ENCODE results near the gene LMBR1L. TPM values are rescaled to one million over a fixed set of nuclear protein-coding genes. Genes with fewer than 3 reads are reported as not detected.

The LMBR1L gene
- total RNA-seq, 3 donors from 2014 or later (not counting 1 experiment from before 2014, with no cell fraction given): 262 to 294 (median 271) TPM

DNA sequence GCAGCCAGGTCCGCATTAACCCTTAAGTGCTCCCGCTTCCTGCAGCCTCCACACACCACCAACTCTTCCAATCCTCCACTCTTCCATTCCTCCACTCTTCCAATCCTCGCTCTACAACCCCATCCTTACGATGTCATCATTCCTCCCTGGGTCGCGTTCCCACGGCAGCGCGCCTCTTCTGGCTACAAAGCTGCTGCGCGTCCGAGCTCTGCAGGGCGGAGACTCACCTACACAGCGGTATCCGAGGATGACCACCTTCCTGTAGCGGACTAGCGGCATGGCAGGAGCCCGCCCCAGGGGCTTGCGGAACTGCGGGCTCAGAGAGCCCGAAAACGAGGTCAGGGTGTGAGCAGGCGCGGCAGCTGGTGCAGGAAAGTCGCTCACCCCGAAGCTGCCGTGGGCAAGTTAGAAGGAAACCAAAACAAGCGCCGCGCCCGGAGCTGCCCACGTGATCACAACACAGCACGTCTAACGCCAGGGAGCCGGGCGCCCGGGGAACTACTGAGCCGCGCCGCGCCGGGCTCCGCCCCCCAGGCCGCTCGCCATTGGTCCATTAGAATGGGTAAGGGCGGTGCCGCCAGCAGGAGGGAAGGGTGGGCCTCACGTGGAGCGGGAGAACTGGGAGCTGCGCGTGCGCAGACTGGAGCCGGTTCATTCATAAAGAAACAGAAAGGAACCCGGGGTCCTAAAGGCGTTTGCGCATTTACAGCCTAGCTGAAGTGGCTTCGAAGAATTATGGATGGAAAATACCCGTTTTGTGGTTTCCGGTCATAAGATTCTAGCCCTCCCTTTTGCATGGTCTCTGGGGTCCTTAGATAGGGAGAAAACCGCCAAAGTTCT is 40.9 kb downstream of the LMBR1L start, which contains the start of gene RHEBL1:
Gene RHEBL1, minus strand, starts transcription at position 473 of the 840 bp plus-strand sequence. Its CDS starts 194 bp downstream, at position 279.
- no peaks in the 10 kb centered on the region for H3K9me3 ChIP-seq (ENCODE audit: control insufficient read depth, insufficient read depth, low read length)
- TF ChIP-seq, protein P1, sequence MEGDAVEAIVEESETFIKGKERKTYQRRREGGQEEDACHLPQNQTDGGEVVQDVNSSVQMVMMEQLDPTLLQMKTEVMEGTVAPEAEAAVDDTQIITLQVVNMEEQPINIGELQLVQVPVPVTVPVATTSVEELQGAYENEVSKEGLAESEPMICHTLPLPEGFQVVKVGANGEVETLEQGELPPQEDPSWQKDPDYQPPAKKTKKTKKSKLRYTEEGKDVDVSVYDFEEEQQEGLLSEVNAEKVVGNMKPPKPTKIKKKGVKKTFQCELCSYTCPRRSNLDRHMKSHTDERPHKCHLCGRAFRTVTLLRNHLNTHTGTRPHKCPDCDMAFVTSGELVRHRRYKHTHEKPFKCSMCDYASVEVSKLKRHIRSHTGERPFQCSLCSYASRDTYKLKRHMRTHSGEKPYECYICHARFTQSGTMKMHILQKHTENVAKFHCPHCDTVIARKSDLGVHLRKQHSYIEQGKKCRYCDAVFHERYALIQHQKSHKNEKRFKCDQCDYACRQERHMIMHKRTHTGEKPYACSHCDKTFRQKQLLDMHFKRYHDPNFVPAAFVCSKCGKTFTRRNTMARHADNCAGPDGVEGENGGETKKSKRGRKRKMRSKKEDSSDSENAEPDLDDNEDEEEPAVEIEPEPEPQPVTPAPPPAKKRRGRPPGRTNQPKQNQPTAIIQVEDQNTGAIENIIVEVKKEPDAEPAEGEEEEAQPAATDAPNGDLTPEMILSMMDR (IDR thresholded peaks at IDR 0.05): no peak
- peak within 1 kb of the TSS; percentile 99 for H3K4me3 Mint-ChIP-seq
- ATAC-seq (peak; percentile 97 to 100 (median 99)), DNase-seq (peak; percentile 97 to 99)
- peak within 1 kb of the TSS; percentile 84 for H3K27ac ChIP-seq (ENCODE audit: low read length)
- intact Hi-C loops (cut with micrococcal nuclease): loop anchor here (1.0 to 5.0 kb wide), 3 partner anchors 9 to 118 kb away; partner anchors contain the start of genes KMT2D, TUBA1A and TUBA1B
- no peaks in the 10 kb centered on the region for H3K27me3 Mint-ChIP-seq (ENCODE audit: low read depth in 2 of 2)
- H3K27ac Mint-ChIP-seq: peak within 1 kb of the TSS; percentile 97 to 98
- H3K4me1 Mint-ChIP-seq: peaks cover 11 to 18% of the 10 kb centered on the region in 2 donors
- no peaks in the 10 kb centered on the region for H3K36me3 Mint-ChIP-seq
- peaks cover 15% of the 10 kb centered on the region for H3K4me1 ChIP-seq (ENCODE audit: control insufficient read depth, insufficient read depth, low read length)
- WGBS (ENCODE audit: insufficient coverage): under 1% methylated on average over 60 of the region's 60 CpGs
- peaks cover 2% of the 10 kb centered on the region for H3K36me3 ChIP-seq (ENCODE audit: control insufficient read depth, insufficient read depth, low read length)
- H3K4me3 ChIP-seq (ENCODE audit: low read length): peak within 1 kb of the TSS; percentile 83
- H3K27me3 ChIP-seq (ENCODE audit: control insufficient read depth, insufficient read depth, low read length): no peaks in the 10 kb centered on the region
- no peaks in the 10 kb centered on the region for H3K9me3 Mint-ChIP-seq

DNA sequence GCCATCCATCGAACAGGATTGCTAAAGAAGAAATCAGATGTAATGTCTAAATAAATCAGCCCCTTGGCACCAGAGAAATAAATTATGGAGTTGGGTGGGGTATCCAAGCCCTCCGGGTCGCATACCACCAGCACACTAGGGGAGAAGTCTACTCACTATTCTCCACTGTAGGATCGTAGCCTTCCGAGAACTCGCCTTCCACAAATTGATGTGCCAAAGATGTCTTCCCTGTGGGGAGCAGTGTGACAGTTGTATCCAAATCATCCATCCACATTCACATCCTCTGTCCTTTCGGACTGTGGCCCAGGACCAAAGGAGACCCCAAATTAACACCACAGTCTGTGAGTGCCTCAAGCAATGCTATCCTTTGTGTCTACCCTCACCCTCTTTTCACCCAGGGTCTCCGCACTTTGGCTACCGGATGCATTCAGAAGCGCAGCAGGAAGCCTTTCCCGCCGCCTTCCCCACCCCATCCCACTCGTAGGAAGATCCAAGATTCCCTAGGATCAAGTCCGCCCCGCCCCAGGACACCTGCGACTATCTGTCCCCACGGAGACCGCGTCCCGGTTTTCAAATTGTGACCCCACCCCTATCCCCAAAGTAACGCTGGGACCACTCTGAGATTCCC is 41.7 kb downstream of the LMBR1L start:
- H3K27me3 Mint-ChIP-seq (ENCODE audit: low read depth in 2 of 2): no peaks in the 10 kb centered on the region
- Histone ChIP-seq H3K9me3 (ENCODE audit: control insufficient read depth, insufficient read depth, low read length) (no peaks in the 10 kb centered on the region), H3K27me3 (ENCODE audit: control insufficient read depth, insufficient read depth, low read length) (no peaks in the 10 kb centered on the region), H3K4me3 (ENCODE audit: low read length) (peak overlapping the region; percentile 83), H3K4me1 (ENCODE audit: control insufficient read depth, insufficient read depth, low read length) (peaks cover 15% of the 10 kb centered on the region), H3K36me3 (ENCODE audit: control insufficient read depth, insufficient read depth, low read length) (peaks cover 2% of the 10 kb centered on the region), H3K27ac (ENCODE audit: low read length) (peak overlapping the region; percentile 84)
- no peaks in the 10 kb centered on the region for H3K36me3 Mint-ChIP-seq
- DNase-seq (no peak), ATAC-seq (no peak)
- no peaks in the 10 kb centered on the region for H3K9me3 Mint-ChIP-seq
- intact Hi-C loops (cut with micrococcal nuclease): loop anchor here (1.0 kb wide), 1 partner anchor 9 kb away; the partner anchor contains the start of gene KMT2D
- WGBS (ENCODE audit: insufficient coverage): 21% methylated on average over 18 of the region's 21 CpGs
- TF ChIP-seq, protein P1 (IDR thresholded peaks at IDR 0.05): no peak
- peak overlapping the region; percentile 99 for H3K4me3 Mint-ChIP-seq
- peaks cover 14 to 20% of the 10 kb centered on the region in 2 donors for H3K4me1 Mint-ChIP-seq
- H3K27ac Mint-ChIP-seq: peak overlapping the region; percentile 97 to 98

DNA sequence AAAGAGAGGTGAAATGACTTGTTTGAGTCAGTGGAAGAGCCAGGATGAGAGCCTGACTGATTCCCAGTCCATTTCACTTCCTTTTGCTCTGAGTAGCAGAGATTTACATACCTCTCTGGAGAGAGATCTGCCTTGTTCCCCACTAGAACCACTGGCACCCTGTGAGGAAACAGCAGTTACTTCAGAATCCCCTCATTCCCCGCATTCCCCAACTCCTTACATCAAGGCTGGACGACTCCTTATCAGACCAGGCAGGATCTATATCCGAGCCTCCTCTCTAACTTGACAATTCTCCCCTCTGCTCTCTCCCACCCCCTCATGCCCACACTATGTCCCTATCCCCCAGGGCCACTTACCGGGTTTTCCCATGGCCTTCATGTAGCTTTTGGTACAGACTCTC is 44.5 kb downstream of the LMBR1L start:
- no peak overlapping the region for H3K27ac Mint-ChIP-seq
- intact Hi-C loops (cut with micrococcal nuclease): no loop called here
- ATAC-seq: no peak
- H3K27me3 Mint-ChIP-seq (ENCODE audit: low read depth in 2 of 2): no peaks in the 10 kb centered on the region
- H3K36me3 Mint-ChIP-seq: no peaks in the 10 kb centered on the region
- Histone ChIP-seq H3K4me3 (ENCODE audit: low read length) (no peak overlapping the region), H3K4me1 (ENCODE audit: control insufficient read depth, insufficient read depth, low read length) (peaks cover 17% of the 10 kb centered on the region), H3K27ac (ENCODE audit: low read length) (no peak overlapping the region), H3K9me3 (ENCODE audit: control insufficient read depth, insufficient read depth, low read length) (no peaks in the 10 kb centered on the region), H3K27me3 (ENCODE audit: control insufficient read depth, insufficient read depth, low read length) (no peaks in the 10 kb centered on the region), H3K36me3 (ENCODE audit: control insufficient read depth, insufficient read depth, low read length) (peaks cover 2% of the 10 kb centered on the region)
- H3K4me1 Mint-ChIP-seq: peaks cover 23 to 27% of the 10 kb centered on the region in 2 donors
- TF ChIP-seq, protein P1 (IDR thresholded peaks at IDR 0.05): no peak
- 91% methylated on average over 4 of the region's 4 CpGs for WGBS (ENCODE audit: insufficient coverage)
- no peak overlapping the region for H3K4me3 Mint-ChIP-seq
- no peaks in the 10 kb centered on the region for H3K9me3 Mint-ChIP-seq
- no peak for DNase-seq

All from natural killer cell (primary cell).